Cardiac fibroblast (primary cell): Measurements from ENCODE around the gene PPIF.

ENCODE experiments used
- DNase-seq, 2 donors: peaks; one replicate each; pipeline versions ENCODE4 v3.0.0 to v3.0.0-alpha.2; 2010; ENCODE audit warnings: low read depth in 2 of 2
- H3K4me3 ChIP-seq, 2 donors: replicated peaks in 1 of 2; 1 replicate in 1 of 2; 2 replicates in 1 of 2; pipeline ENCODE4 v1.5.1; 2011; ENCODE audit warnings: low read depth in 2 of 2, low read length in 2 of 2, mild to moderate bottlenecking in 2 of 2, moderate library complexity in 1 of 2
- TF ChIP-seq, protein P1 (sequence below): IDR thresholded peaks from one replicate; pipeline ENCODE4 v1.5.1; 2011; ENCODE audit warnings: low read depth, mild to moderate bottlenecking, low read length, inconsistent platforms

The PPIF gene

GRCh38 chr10:79313911-79314439 is 33.3 kb upstream of the PPIF start:
- TF ChIP-seq, protein P1, sequence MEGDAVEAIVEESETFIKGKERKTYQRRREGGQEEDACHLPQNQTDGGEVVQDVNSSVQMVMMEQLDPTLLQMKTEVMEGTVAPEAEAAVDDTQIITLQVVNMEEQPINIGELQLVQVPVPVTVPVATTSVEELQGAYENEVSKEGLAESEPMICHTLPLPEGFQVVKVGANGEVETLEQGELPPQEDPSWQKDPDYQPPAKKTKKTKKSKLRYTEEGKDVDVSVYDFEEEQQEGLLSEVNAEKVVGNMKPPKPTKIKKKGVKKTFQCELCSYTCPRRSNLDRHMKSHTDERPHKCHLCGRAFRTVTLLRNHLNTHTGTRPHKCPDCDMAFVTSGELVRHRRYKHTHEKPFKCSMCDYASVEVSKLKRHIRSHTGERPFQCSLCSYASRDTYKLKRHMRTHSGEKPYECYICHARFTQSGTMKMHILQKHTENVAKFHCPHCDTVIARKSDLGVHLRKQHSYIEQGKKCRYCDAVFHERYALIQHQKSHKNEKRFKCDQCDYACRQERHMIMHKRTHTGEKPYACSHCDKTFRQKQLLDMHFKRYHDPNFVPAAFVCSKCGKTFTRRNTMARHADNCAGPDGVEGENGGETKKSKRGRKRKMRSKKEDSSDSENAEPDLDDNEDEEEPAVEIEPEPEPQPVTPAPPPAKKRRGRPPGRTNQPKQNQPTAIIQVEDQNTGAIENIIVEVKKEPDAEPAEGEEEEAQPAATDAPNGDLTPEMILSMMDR, result no peak
- no peak overlapping the region for H3K4me3 ChIP-seq
- DNase-seq, result no peak

- DNase-seq, result no peak
- TF ChIP-seq, protein P1, result no peak
- H3K4me3 ChIP-seq, result no peak overlapping the region
Measured at GRCh38 chr10:79314761-79315601, 32.3 kb upstream of the PPIF start.

GRCh38 chr10:79315602-79315920 is 31.7 kb upstream of the PPIF start:
- no peak overlapping the region for H3K4me3 ChIP-seq
- DNase-seq, result no peak
- TF ChIP-seq, protein P1, result no peak

DNA sequence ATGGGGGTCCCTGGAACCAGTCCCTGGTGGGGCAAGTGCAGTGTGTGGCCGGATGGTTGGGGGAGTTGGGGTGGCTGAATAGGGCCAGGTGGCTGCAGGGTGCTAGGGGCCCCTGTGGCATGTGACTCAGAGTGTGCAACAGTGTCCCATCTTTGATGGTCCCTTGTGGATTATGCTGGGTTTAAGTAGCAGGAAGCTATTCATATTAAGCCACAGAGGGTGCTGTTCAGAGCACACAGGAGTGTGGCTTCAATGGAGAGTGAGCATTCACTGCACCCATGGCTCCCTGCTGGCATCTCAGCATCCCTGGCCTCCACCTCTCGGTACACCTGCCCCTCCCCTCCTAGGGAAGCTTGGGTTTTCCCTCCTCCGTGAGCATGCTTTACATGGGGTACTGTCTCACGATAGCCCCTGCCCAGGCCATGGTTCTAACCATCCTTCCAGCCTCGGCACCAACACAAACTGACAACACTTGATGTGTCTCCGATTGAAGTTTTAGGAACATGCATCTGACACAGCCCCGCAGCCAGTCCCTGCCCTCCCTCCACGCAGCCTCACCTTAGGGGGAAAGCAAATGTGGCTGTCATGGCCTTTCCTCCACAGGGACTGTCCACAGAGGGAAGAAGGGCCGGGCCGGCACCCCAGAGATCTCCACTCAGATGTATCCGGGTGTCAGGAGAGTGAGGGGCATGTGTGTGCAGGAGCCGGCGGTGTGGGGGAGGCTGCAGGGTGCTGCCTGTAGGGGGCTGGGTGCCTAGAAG is 30.4 kb upstream of the PPIF start:
- no peak overlapping the region for H3K4me3 ChIP-seq
- TF ChIP-seq, protein P1, result no peak
- peak in 1 of 2 donors; percentile 18 for DNase-seq

DNA sequence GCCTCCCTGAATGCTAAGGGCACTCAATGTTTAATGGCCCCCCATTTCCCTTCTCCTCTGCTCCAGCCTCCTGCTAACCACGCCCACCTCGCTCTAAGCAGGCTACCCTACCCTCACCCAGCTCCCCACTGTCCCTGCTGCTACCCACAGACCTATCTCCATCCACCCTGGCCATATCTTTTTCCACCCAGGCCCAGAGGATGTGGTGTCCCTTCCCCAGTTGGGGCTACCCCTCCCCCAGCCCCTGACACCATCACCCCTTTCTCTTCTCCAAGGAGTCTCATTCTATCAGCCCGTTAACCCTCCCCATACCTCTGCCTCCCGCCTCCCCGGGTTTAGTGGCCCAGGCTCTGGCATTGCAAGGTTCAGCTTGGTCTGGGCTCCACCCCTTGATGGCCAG is 28.9 kb upstream of the PPIF start:
- no peak overlapping the region for H3K4me3 ChIP-seq
- TF ChIP-seq, protein P1, result no peak

GRCh38 chr10:79319115-79319771 is 28.0 kb upstream of the PPIF start:
- TF ChIP-seq, protein P1, result no peak
- DNase-seq, result no peak
- H3K4me3 ChIP-seq, result no peak overlapping the region

More for the DNA sequence above, 28.9 kb upstream of the PPIF start:
- DNase-seq, result no peak
